Stimulated activated naive B cell treated with anti-CD40 and anti-IgM and Interleukin-4, amounts not matched to agents 10 μg/mL and 1 μg/mL and 100 μg/mL, for 72 hours (primary cell): ENCODE measurements around the gene PMIS2.

Experiments used
- ATAC-seq, 2 donors: fragments of 150-1000 bp; cut with Tn5 transposase; replicated peaks; 2 replicates each; pipeline ENCODE4 v1.10.0; 2021; ENCODE audit warnings: moderate library complexity in 1 of 2
- DNase-seq: peaks from one replicate; pipeline ENCODE4 v3.0.0; 2021
- H3K27ac Mint-ChIP-seq: one replicate; pipeline ENCODE4 v1.8.0; 2022; ENCODE audit warnings: mild to moderate bottlenecking, mixed read lengths
- H3K27me3 Mint-ChIP-seq, 2 donors: one replicate each; pipeline ENCODE4 v1.8.0; 2022; ENCODE audit warnings: mixed read lengths in 2 of 2
- H3K36me3 Mint-ChIP-seq, 2 donors: one replicate each; pipeline ENCODE4 v1.8.0; 2022; ENCODE audit warnings: mixed read lengths in 2 of 2, mild to moderate bottlenecking in 1 of 2
- H3K4me1 Mint-ChIP-seq, 2 donors: one replicate each; pipeline ENCODE4 v1.8.0; 2022; ENCODE audit warnings: mixed read lengths in 2 of 2, mild to moderate bottlenecking in 1 of 2
- H3K4me3 Mint-ChIP-seq, 2 donors: one replicate each; pipeline ENCODE4 v1.8.0; 2022; ENCODE audit warnings: mild to moderate bottlenecking in 2 of 2, mixed read lengths in 2 of 2, moderate library complexity in 1 of 2
- H3K9me3 Mint-ChIP-seq, 2 donors: one replicate each; pipeline ENCODE4 v1.8.0; 2022; ENCODE audit warnings: mixed read lengths in 2 of 2, mild to moderate bottlenecking in 1 of 2

The PMIS2 gene

DNA sequence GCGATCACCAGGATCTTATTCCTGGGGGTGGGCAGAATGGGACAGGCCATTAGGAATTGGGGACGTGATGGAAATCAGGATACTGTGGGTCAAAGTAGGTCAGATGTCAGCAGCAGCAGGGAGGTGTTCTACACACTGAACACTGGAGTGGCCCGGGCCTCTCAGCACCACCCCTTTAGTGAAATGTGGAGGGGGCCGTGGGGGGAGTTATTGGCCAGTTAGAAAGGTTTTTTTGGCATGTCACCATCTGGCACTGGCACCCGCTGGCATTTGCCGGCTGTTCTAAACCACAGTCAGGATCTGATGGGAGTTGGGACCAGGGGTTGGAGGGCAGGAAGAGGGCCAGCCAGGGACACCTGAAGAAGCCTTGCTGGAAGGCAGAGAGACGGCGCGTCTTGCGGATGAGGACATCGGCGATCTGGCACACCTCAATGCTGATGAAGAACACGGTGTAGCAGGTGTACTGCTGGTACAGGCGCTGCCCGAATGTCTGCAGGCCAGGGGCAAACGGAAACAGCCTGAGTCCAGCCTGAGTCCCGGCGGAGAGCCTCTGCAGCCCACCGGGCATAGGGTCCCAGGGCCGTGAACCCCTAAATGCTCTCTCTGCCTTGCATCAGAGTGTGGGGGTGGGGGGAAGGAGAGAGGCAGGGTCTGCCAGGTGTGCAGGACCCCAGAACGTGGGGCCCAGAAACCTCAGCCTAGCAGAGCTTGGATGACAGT is 34.7 kb upstream of the PMIS2 start:
- no peak overlapping the region for H3K27ac Mint-ChIP-seq
- DNase-seq, result no peak
- no peak overlapping the region for H3K4me3 Mint-ChIP-seq
- no peak for ATAC-seq
- H3K4me1 Mint-ChIP-seq, result peaks cover 24 to 33% of the 10 kb centered on the region in 2 donors
- H3K36me3 Mint-ChIP-seq, result peaks cover 33 to 37% of the 10 kb centered on the region in 2 donors
- peaks cover 0 to 3% of the 10 kb centered on the region in 2 donors for H3K9me3 Mint-ChIP-seq
- H3K27me3 Mint-ChIP-seq, result peaks cover 5 to 6% of the 10 kb centered on the region in 2 donors

DNA sequence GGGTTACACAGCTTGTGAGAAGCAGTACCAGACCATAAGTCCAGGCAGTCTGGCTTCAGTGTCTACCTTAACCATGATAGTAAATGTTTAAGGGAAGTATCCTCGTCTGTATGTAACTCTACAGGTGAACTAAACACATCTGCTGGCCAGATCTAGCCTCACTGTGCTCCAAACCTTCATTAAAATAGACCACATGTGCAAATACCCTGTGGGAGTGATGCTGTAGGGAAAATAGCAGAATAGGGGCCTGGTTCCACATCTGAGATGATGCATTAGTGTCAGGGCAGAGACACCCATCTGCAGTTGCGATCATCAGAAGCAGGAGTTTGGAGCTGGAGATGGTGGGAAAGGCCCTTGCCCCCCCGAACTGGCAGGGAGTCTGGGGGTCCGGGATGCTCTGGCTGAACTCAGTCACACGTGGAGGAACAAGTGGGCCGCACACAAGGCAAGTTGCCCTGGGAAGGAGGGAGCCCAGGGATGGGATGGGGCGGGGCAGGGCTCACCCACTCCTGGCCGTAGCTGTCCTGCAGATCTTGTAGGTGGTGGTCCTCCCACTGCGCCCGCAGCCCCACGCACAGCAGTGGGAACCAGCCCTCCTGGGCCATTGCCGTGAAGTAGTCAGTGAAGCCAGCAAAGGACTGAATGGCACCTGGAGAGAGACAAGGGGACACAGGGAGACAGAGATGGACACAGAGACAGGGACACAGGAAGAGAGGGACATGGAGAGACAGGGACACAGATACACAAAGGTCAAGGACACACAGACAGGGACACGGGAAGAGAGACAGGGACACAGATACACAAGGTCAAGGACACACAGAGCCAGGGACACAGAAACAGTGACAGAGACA is 33.2 kb upstream of the PMIS2 start:
- H3K27me3 Mint-ChIP-seq, result peaks cover 13 to 20% of the 10 kb centered on the region in 2 donors
- ATAC-seq (no peak), DNase-seq (no peak)
- peaks cover 27 to 29% of the 10 kb centered on the region in 2 donors for H3K36me3 Mint-ChIP-seq
- H3K9me3 Mint-ChIP-seq, result peaks cover 0 to 3% of the 10 kb centered on the region in 2 donors
- no peak overlapping the region for H3K27ac Mint-ChIP-seq
- peaks cover 15 to 26% of the 10 kb centered on the region in 2 donors for H3K4me1 Mint-ChIP-seq
- no peak overlapping the region for H3K4me3 Mint-ChIP-seq

DNA sequence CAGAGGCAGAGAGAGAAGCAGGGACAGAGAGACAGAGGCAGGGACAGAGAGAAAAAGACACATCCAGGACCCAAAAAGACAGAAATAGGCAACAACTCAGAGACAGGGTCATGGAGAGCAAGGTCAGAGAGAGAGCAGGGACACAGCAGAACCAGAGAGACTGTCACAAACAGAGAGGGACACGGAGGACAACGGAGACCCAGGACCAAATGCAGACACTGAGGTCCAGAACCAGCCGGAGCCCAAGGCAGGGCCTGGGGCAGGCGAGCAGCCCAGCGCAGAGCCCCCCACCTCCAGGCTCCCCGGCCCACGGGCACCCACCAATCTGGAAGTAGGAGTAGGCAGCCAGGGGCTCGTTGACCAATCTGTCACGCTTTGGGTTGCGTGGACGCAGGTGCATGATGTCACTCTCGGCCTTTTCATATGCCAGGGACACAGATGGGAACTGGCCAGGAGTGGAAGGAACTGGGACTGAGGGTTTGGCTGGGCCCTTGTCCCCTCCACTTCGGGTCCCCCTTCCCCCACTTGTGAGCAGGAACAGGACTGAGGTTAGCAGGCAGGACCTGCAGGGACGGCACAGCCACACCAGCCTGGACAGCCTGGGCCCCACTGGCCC is 32.5 kb upstream of the PMIS2 start:
- ATAC-seq, result no peak
- H3K27ac Mint-ChIP-seq, result no peak overlapping the region

DNA sequence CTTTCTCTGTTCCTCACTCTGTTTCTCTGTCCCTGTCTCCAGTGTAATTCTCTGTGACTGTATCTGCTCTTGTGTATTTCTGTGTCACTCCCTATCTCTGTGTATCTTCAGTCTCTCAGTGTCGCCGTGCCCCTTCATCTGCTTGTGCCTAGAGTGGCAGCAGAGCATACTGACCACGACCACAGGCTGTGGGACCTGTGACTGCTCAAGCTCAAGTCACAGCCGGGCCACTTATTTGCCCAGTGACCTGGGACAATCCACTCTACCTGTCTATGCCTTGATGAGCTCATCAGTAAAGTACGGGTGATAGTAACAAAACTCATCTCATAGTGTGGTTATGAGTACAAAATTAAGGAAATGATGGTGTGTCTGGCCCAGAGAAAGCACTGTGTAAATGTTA is 31.9 kb upstream of the PMIS2 start:
- no peak for DNase-seq
- peaks cover 20 to 29% of the 10 kb centered on the region in 2 donors for H3K27me3 Mint-ChIP-seq
- no peak overlapping the region for H3K27ac Mint-ChIP-seq
- no peak overlapping the region for H3K4me3 Mint-ChIP-seq
- no peak for ATAC-seq
- peaks cover 18 to 23% of the 10 kb centered on the region in 2 donors for H3K36me3 Mint-ChIP-seq
- peaks cover 12 to 24% of the 10 kb centered on the region in 2 donors for H3K4me1 Mint-ChIP-seq
- H3K9me3 Mint-ChIP-seq, result peaks cover 0 to 3% of the 10 kb centered on the region in 2 donors

More for the DNA sequence above, 32.5 kb upstream of the PMIS2 start:
- Mint-ChIP-seq H3K4me3 (no peak overlapping the region), H3K9me3 (peaks cover 0 to 3% of the 10 kb centered on the region in 2 donors), H3K4me1 (peaks cover 14 to 25% of the 10 kb centered on the region in 2 donors), H3K27me3 (peaks cover 16 to 23% of the 10 kb centered on the region in 2 donors), H3K36me3 (peaks cover 24 to 26% of the 10 kb centered on the region in 2 donors)
- no peak for DNase-seq

DNA sequence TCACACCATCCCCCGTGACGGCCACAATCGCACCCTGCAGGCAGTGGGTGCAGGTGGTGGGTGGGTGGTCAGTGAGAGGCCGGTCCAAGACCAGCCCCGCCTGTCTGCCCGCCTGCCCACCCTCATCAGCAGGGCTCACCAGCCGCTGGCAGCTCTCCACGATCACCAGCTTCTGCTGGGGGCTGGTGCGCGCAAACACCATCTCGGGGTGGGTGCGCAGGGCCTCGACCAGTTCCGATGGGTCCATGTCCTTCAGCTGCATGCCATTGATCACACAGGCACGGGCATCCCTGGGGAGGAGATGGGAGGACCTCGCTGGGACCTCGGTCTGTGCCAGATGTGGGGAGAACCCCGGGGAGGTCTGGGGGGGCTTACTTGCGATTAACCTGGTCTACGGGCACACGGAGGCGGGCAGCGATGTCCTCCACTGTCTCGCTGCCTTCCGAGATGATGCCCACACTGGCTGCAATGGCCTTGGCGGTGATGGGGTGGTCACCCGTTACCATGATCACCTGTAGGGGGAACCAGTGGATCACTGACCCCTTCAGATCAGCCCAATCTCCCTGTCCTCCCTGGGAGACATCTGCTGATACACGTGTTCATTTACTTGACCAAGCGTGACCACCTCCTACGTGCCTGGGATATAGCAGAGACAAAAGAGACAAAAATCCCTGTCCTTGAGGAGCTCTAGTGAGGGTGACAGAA is 30.5 kb upstream of the PMIS2 start:
- Mint-ChIP-seq H3K27me3 (peaks cover 33 to 42% of the 10 kb centered on the region in 2 donors), H3K36me3 (peaks cover 8 to 15% of the 10 kb centered on the region in 2 donors), H3K4me3 (no peak overlapping the region), H3K27ac (no peak overlapping the region), H3K9me3 (peaks cover 0 to 3% of the 10 kb centered on the region in 2 donors), H3K4me1 (peaks cover 17 to 28% of the 10 kb centered on the region in 2 donors)
- no peak for ATAC-seq
- DNase-seq, result no peak

DNA sequence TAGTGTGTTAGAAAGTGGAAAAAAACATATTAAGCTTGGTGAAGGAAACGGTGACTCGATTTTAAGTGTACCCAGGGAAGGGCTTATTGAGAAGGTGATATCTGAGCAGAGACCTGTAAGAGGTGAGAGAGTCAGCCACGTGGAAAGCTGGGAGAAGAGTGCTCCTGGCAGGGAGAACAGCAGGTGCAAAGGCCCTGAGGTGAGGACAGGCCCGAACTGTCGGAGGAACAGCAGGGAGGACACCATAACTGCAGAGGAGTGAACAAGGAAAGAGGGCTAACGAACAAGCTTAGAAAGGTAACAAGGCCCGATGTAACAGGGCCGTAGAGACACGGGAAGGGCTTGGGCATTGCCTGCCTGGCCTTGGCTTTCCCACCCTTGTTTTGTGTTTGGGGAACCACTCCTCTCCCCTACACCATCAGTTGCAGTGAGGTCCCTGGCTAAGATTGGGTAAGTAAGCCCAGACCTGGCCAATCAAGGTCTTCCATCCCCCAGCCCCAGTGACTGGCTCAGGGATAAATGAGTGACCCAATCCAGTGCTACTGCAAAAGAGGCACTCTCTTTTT is 29.9 kb upstream of the PMIS2 start:
- H3K27ac Mint-ChIP-seq, result no peak overlapping the region
- no peak for DNase-seq

DNA sequence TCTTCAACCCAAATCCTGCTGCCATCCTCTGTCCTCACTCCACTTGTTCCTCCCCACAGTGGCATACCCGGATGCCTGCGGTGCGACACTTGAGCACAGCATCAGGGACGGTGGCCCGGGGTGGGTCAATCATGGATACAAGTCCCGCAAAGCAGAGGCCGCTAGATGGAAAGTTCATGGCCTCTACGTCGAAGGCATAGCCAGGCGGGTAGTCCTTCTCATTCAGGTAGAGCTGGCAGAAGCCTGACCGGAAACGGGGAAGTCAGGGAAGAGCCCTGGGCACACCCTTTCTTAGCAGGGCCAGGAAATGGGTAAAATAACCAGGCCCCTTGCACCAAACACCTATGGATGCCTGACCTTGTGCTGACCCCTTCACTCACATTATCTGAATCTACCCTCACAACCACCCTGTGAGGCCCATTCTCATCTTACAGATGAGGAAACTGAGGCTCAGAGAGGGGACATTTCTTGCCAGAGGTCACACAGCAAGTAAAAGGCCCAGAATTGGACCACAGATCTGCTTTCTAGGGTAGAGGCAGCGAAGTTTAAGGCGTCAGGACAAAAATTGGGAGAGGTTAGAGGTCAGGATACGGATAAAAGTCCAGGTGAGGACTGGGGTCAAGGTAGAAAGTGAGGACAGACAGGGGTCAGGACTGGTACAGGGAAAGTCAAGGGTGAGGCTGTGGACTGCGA is 29.0 kb upstream of the PMIS2 start:
- H3K4me1 Mint-ChIP-seq, result peaks cover 17 to 28% of the 10 kb centered on the region in 2 donors
- DNase-seq (no peak), ATAC-seq (no peak)
- peak overlapping the region; percentile 6 to 75 for H3K4me3 Mint-ChIP-seq
- H3K9me3 Mint-ChIP-seq, result peaks cover 0 to 3% of the 10 kb centered on the region in 2 donors
- no peak overlapping the region for H3K27ac Mint-ChIP-seq
- H3K27me3 Mint-ChIP-seq, result peaks cover 44 to 55% of the 10 kb centered on the region in 2 donors
- peaks cover 0 to 4% of the 10 kb centered on the region in 2 donors for H3K36me3 Mint-ChIP-seq

More for the DNA sequence above, 29.9 kb upstream of the PMIS2 start:
- no peak overlapping the region for H3K4me3 Mint-ChIP-seq
- H3K27me3 Mint-ChIP-seq, result peaks cover 37 to 46% of the 10 kb centered on the region in 2 donors
- ATAC-seq, result no peak
- peaks cover 0 to 3% of the 10 kb centered on the region in 2 donors for H3K9me3 Mint-ChIP-seq
- peaks cover 17 to 28% of the 10 kb centered on the region in 2 donors for H3K4me1 Mint-ChIP-seq
- H3K36me3 Mint-ChIP-seq, result peaks cover 2 to 8% of the 10 kb centered on the region in 2 donors

DNA sequence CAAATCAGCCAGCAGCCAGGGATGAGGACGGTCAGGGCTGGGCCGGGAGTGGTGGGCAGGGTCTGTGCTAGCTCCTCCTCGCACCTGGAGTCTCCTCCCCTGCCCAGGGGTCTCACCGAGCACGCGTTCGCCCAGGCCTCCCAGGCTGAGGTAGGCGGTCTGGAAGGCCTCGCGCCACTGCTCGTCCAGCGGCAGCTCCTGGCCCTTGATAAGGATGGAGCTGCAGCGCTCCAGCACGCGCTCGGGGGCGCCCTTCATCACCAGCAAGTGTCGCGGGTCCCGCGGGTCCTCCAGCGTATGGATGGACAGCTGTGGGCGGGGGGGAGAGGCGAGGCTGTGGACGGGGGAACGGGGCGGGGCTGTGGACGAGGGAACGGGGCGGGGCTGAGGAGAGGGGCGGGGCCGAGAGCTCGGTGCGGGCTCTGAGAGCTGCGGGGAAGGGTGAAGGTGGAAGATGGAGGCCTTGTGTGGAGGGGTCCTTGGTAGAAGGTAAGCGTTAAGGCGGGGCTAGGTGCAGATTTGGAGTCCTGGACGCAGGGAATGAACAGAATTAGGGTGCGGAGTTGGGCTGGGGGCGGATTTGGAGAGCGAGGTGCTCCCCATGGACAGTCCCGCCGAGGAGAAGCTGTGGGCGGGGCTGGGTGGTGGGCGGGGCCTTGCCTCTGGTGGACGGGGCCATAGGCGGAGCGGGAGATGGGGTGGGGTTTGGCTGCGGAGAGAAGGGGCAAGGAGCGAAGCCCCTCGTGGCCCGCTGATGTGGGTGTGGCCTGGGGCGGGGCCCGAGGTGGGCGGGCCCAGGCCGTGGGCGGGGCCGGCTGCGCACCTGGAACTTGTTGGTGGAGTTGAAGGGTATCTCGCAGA is 28.2 kb upstream of the PMIS2 start:
- H3K27me3 Mint-ChIP-seq, result peaks cover 51 to 63% of the 10 kb centered on the region in 2 donors
- H3K27ac Mint-ChIP-seq, result no peak overlapping the region

DNA sequence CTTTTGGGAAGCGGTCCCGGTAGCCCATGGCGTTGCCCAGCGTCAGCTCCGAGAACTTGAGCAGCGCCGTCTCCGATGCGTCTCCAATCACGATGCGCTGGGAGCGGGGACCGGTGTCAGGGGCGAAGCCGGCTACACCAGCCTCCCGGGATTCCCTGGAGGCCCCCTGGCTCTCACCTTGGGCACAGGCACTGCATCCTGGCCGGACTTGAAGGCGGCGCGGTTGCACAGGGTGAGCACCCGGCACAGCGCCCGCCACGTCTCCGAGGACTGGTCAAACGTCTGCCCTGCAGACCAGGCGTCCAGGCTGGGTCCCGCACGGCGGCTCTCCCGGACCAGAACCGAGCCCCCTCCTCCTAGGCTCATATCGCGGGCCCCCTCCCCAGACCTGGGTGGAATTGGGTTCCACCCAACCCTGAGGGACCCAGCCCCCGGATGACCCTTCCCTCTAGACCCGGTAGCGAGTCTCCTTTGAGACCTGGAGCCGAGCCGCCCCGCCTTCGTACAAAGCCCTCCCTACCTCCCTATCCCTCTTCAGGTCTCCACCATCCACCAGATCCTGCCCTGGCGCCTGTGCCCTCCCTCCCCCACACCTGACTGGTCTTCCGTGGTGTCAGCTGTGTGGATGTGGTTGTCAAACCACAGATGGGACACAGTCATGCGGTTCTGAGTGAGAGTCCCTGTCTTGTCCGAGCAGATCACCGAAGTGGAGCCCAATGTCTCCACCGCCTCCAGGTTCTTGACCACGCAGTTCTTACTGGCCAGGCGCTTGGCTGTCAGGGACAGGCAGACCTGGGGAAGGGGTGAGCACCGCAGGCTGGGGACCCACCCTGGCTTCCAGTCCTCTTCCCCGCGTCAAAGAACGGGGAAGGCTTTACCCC is 27.3 kb upstream of the PMIS2 start:
- ATAC-seq (peak in 1 of 2 donors; percentile 36), DNase-seq (no peak)
- Mint-ChIP-seq H3K4me3 (peak overlapping the region; percentile 31 to 36), H3K36me3 (peaks cover 0 to 4% of the 10 kb centered on the region in 2 donors), H3K4me1 (peaks cover 17 to 28% of the 10 kb centered on the region in 2 donors), H3K9me3 (peaks cover 0 to 3% of the 10 kb centered on the region in 2 donors), H3K27me3 (peaks cover 57 to 72% of the 10 kb centered on the region in 2 donors), H3K27ac (no peak overlapping the region)

More for the DNA sequence above, 28.2 kb upstream of the PMIS2 start:
- DNase-seq, result peak; percentile 30
- ATAC-seq, result peak; percentile 22 to 53
- H3K4me3 Mint-ChIP-seq, result peak overlapping the region; percentile 75 to 82
- peaks cover 0 to 3% of the 10 kb centered on the region in 2 donors for H3K9me3 Mint-ChIP-seq
- H3K36me3 Mint-ChIP-seq, result peaks cover 0 to 4% of the 10 kb centered on the region in 2 donors
- peaks cover 17 to 28% of the 10 kb centered on the region in 2 donors for H3K4me1 Mint-ChIP-seq

DNA sequence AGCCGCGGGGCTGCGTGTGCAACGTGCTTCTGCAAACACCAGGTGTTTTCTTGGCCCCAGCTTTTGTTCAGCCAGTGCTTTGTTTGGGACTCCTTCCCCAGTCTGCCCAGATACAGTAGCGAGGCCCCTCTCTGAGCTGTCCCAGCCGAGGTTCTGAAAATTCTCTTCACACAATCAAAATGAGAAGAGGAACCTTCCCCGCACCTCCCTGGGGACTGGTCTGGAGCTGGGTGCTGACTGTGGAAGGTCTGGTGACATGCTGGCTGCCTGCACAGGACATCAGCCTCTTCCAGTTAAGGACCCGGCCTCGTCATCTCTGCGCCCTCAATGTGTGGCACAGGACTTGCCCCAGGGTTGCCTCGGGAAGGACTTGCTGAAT is 26.7 kb upstream of the PMIS2 start:
- Mint-ChIP-seq H3K27me3 (peaks cover 57 to 75% of the 10 kb centered on the region in 2 donors), H3K27ac (no peak overlapping the region), H3K4me1 (peaks cover 17 to 28% of the 10 kb centered on the region in 2 donors), H3K4me3 (peak overlapping the region; percentile 31 to 36), H3K9me3 (peaks cover 0 to 3% of the 10 kb centered on the region in 2 donors), H3K36me3 (peaks cover 0 to 4% of the 10 kb centered on the region in 2 donors)
- DNase-seq (peak; percentile 74), ATAC-seq (peak; percentile 93 to 98)

DNA sequence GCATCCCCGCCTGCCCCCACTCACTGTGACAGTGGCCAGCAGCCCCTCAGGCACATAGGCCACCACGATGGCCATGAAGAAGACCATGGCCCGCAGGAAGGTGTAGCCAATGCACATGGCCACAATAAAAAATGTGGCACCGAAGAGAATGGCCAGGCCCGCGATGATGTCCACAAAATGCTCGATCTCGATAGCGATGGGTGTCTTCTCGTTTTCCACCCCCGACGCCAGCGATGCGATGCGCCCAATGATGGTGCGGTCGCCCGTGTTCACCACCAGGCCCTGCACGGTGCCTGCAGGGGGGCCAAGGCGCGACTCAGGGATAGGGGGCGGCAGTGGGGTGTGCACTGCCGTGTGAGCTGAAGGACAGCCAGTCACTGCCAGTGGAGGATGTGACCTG is 26.2 kb upstream of the PMIS2 start:
- ATAC-seq, result no peak
- no peak for DNase-seq
- H3K27me3 Mint-ChIP-seq, result peaks cover 57 to 75% of the 10 kb centered on the region in 2 donors
- peaks cover 17 to 28% of the 10 kb centered on the region in 2 donors for H3K4me1 Mint-ChIP-seq
- peaks cover 0 to 4% of the 10 kb centered on the region in 2 donors for H3K36me3 Mint-ChIP-seq
- no peak overlapping the region for H3K4me3 Mint-ChIP-seq
- no peak overlapping the region for H3K27ac Mint-ChIP-seq
- peaks cover 0 to 3% of the 10 kb centered on the region in 2 donors for H3K9me3 Mint-ChIP-seq
